SK-N-SH (cell line): Measurements from ENCODE around the gene METTL13. TPM values are rescaled to one million over a fixed set of nuclear protein-coding genes. Genes with fewer than 3 reads are reported as not detected.

ENCODE experiments used
- CTCF ChIA-PET: fragments of 300-600, 350-600 bp; formaldehyde crosslinking; extraction: SDS; loops from one replicate; lab custom pipeline; 2021; lab: Yijun Ruan, JAX
- POLR2A ChIA-PET: fragments of 350-600 bp; sonication (Branson Sonifier 250); formaldehyde crosslinking; extraction: SDS; loops from one replicate; lab custom pipeline; 2020; ENCODE audit warnings: antibody characterized with exemption, inconsistent platforms; lab: Yijun Ruan, JAX
- DNase-seq: peaks from one replicate; pipeline ENCODE4 v3.0.0; 2012
- H2AFZ ChIP-seq: fragments of 200-600 bp; sonication (generic); 2 replicates; pipeline ENCODE4 v1.8.1; 2016; ENCODE audit warnings: antibody characterized with exemption, mild to moderate bottlenecking, low read depth
- H3F3A ChIP-seq: fragments of 200-600 bp; sonication (generic); replicated peaks from 2 replicates; pipeline ENCODE3; 2016; ENCODE audit warnings: antibody characterized with exemption, mild to moderate bottlenecking; ENCODE audit not compliant: insufficient read depth
- H3K27ac ChIP-seq, 2 experiments: fragments of 200-500 bp in 1 of 2; fragments of 200-600 bp in 1 of 2; sonication (Bioruptor generic) in 1 of 2; sonication (generic), shearing (Covaris generic) in 1 of 2; 2 replicates each; pipeline versions ENCODE4 v1.5.1 to v1.6.1; 2014 to 2016; ENCODE audit warnings: low read depth in 2 of 2, inconsistent platforms in 1 of 2, low read length in 1 of 2, mild to moderate bottlenecking in 1 of 2, mixed read lengths in 1 of 2
- H3K27me3 ChIP-seq: fragments of 200-600 bp; sonication (generic), shearing (Covaris generic); 2 replicates; pipeline ENCODE4 v1.6.1; 2016; ENCODE audit warnings: mixed run types; ENCODE audit not compliant: insufficient read depth
- H3K36me3 ChIP-seq, 2 experiments: fragments of 200-500 bp in 1 of 2; fragments of 200-600 bp in 1 of 2; sonication (Bioruptor generic) in 1 of 2; sonication (generic) in 1 of 2; replicated peaks in 1 of 2; 2 replicates each; pipeline versions ENCODE3 to v1.5.1; 2014 to 2016; ENCODE audit warnings: low read length in 1 of 2, mild to moderate bottlenecking in 1 of 2; ENCODE audit not compliant: insufficient read depth in 2 of 2, control insufficient read depth in 1 of 2
- H3K4me1 ChIP-seq, 2 experiments: fragments of 200-500 bp in 1 of 2; fragments of 200-600 bp in 1 of 2; sonication (Bioruptor generic) in 1 of 2; sonication (generic), shearing (Covaris generic) in 1 of 2; 2 replicates each; pipeline versions ENCODE4 v1.5.1 to v1.6.1; 2014 to 2016; ENCODE audit warnings: low read depth in 1 of 2, low read length in 1 of 2, mixed run types in 1 of 2; ENCODE audit not compliant: insufficient read depth in 2 of 2, control insufficient read depth in 1 of 2
- H3K4me2 ChIP-seq: fragments of 200-600 bp; sonication (generic), shearing (Covaris generic); 2 replicates; pipeline ENCODE4 v1.6.1; 2017; ENCODE audit warnings: mixed run types
- H3K4me3 ChIP-seq, 2 experiments: fragments of 200-500 bp in 1 of 2; fragments of 200-600 bp in 1 of 2; sonication (Bioruptor generic) in 1 of 2; sonication (generic), shearing (Covaris generic) in 1 of 2; 2 replicates each; pipeline versions ENCODE4 v1.5.1 to v1.8.1; 2014 to 2016; ENCODE audit warnings: low read depth in 2 of 2, inconsistent platforms in 1 of 2, low read length in 1 of 2, mild to moderate bottlenecking in 1 of 2, mixed read lengths in 1 of 2, moderate library complexity in 1 of 2
- H3K79me2 ChIP-seq: fragments of 200-600 bp; sonication (generic); 2 replicates; pipeline ENCODE4 v1.8.1; 2017; ENCODE audit warnings: mild to moderate bottlenecking; ENCODE audit not compliant: insufficient read depth
- H3K9ac ChIP-seq: fragments of 200-600 bp; sonication (generic); 2 replicates; pipeline ENCODE4 v1.6.1; 2017; ENCODE audit warnings: mixed run types
- H3K9me2 ChIP-seq: fragments of 200-600 bp; sonication (generic); 2 replicates; pipeline ENCODE4 v1.6.1; 2017; ENCODE audit warnings: mixed run types
- H3K9me3 ChIP-seq: fragments of 200-600 bp; sonication (generic); 2 replicates; pipeline ENCODE4 v1.6.1; 2017; ENCODE audit warnings: mixed run types, mild to moderate bottlenecking, moderate library complexity
- H4K20me1 ChIP-seq: fragments of 200-600 bp; sonication (generic); 2 replicates; pipeline ENCODE4 v1.6.1; 2017; ENCODE audit warnings: mild to moderate bottlenecking, mixed run types; ENCODE audit not compliant: insufficient read depth
- GATA2 ChIP-seq: sonication (generic); formaldehyde crosslinking; IDR thresholded peaks from 2 replicates; pipeline ENCODE4 v1.5.0; 2020; ENCODE audit warnings: mild to moderate bottlenecking, missing genetic modification reagents
- MXI1 ChIP-seq: IDR thresholded peaks from 2 replicates; pipeline ENCODE4 v1.6.1; 2012; ENCODE audit warnings: mild to moderate bottlenecking, low read depth, low read length, improper control_type of control experiment
- NRF1 ChIP-seq: IDR thresholded peaks from 2 replicates; pipeline ENCODE4 v1.6.1; 2012; ENCODE audit warnings: low read depth, mild to moderate bottlenecking, low read length
- POLR2AphosphoS5 ChIP-seq: IDR thresholded peaks from 2 replicates; pipeline ENCODE4 v1.6.1; 2012; ENCODE audit warnings: low read depth, low read length
- REST ChIP-seq: IDR thresholded peaks from 2 replicates; pipeline ENCODE4 v1.6.1; 2012; ENCODE audit warnings: mild to moderate bottlenecking, low read depth, low read length, moderate library complexity
- SIN3A ChIP-seq: IDR thresholded peaks from 2 replicates; pipeline ENCODE4 v1.6.1; 2012; ENCODE audit warnings: low read depth, mild to moderate bottlenecking, low read length, moderate library complexity, borderline replicate concordance
- SMC3 ChIP-seq: IDR thresholded peaks from 2 replicates; pipeline ENCODE4 v1.6.1; 2012; ENCODE audit warnings: low read depth, low read length, improper control_type of control experiment
- TCF12 ChIP-seq: IDR thresholded peaks from 2 replicates; pipeline ENCODE4 v1.4.0; 2012
- TEAD4 ChIP-seq: IDR thresholded peaks from 2 replicates; pipeline ENCODE4 v1.4.0; 2012; ENCODE audit warnings: mild to moderate bottlenecking, borderline replicate concordance; ENCODE audit not compliant: insufficient read depth
- WGBS: methylation state at CpG from one replicate; pipeline ENCODE4 v1.1.6; 2017; ENCODE audit warnings: low lambda C conversion rate; 5-methylcytosine and 5-hydroxymethylcytosine counted together
- polyA plus RNA-seq, 3 experiments: library from polyadenylated mRNA; depleted of rRNA; stranded (reverse); fragments of >200 nt; gene quantifications; 2 replicates each; pipeline ENCODE4 v1.2.3, GENCODE V29; 2012

METTL13 gene
- polyA plus RNA-seq, 1 of the 3 experiments (the other 2 are of a cell fraction), result 32.7 TPM

GRCh38 chr1:171748651-171749050 lies 32.8 kb upstream of the METTL13 start:
- TF ChIP-seq POLR2AphosphoS5 (no peak), SIN3A (no peak), TCF12 (no peak), REST (no peak), TEAD4 (no peak), GATA2 (no peak), MXI1 (no peak)
- Histone ChIP-seq H3K9me3 (no peaks in the 10 kb centered on the region), H4K20me1 (no peaks in the 10 kb centered on the region), H2AFZ (no peak overlapping the region), H3K4me1 (0 out of 4 replicates have a peak, but pooled peaks cover 0 to under 1% of the 10 kb centered on the region in 2 experiments), H3K9me2 (no peaks in the 10 kb centered on the region), H3K4me2 (no peak overlapping the region), H3K36me3 (no peaks in the 10 kb centered on the region), H3K4me3 (no peak overlapping the region), H3K9ac (no peak overlapping the region), H3K27me3 (no peaks in the 10 kb centered on the region), H3F3A (no peaks in the 10 kb centered on the region), H3K27ac (no peak overlapping the region), H3K79me2 (no peaks in the 10 kb centered on the region)
- WGBS, result 75% methylated on average over 3 of the region's 3 CpGs
- no peak for DNase-seq
- ChIA-PET CTCF (no interaction called here), POLR2A (no interaction called here)

- H3K36me3 ChIP-seq, result no peaks in the 10 kb centered on the region
- POLR2A ChIA-PET, result no interaction called here
- H3K9me3 ChIP-seq, result no peaks in the 10 kb centered on the region
- no peak overlapping the region for H3K4me2 ChIP-seq
- peaks cover 0 to 7% of the 10 kb centered on the region in 2 experiments; a peak in 2 of 4 replicates for H3K4me1 ChIP-seq
- no peaks in the 10 kb centered on the region for H3F3A ChIP-seq
- H2AFZ ChIP-seq, result no peak overlapping the region
- H3K9me2 ChIP-seq, result no peaks in the 10 kb centered on the region
- no peaks in the 10 kb centered on the region for H4K20me1 ChIP-seq
- H3K79me2 ChIP-seq, result no peaks in the 10 kb centered on the region
- WGBS, result 95% methylated on average over 6 of the region's 6 CpGs
- no peak overlapping the region for H3K4me3 ChIP-seq
- H3K27ac ChIP-seq, result no peak overlapping the region
- TF ChIP-seq NRF1, result no peak
- TF ChIP-seq GATA2, result no peak
- no peak for TF ChIP-seq REST
- no peak for TF ChIP-seq SMC3
- TF ChIP-seq, all 33 proteins: peak for 0
- H3K27me3 ChIP-seq, result no peaks in the 10 kb centered on the region
- CTCF ChIA-PET, result interaction anchor here (1.0 kb wide), 1 partner anchor 11 kb away, joined by 4 read pairs; no protein-coding TSS in a partner anchor
- no peak overlapping the region for H3K9ac ChIP-seq
- no peak for DNase-seq
Observed at GRCh38 chr1:171751221-171751620, 30.2 kb upstream of the METTL13 start.
